ENCODE data around the gene QRSL1. TPM values are rescaled to one million over a fixed set of nuclear protein-coding genes. Genes with fewer than 3 reads are reported as not detected.

The QRSL1 gene
- total and polyA plus RNA-seq, 2 of the 4 experiments (the other 2 are of a cell fraction), result 6.1 to 10.9 TPM

- CTCF ChIA-PET, result no interaction called here
- H3K18ac ChIP-seq (ENCODE audit: low read depth, low read length), result no peak overlapping the region
- no peak overlapping the region for H4K91ac ChIP-seq (ENCODE audit: insufficient read depth, low read depth, low read length)
- no peak overlapping the region for H2BK15ac ChIP-seq (ENCODE audit: low read depth, low read length)
- no peak overlapping the region for H2AFZ ChIP-seq (replicated peaks; ENCODE audit: low read length, poor library complexity)
- WGBS, 2 experiments (ENCODE audit: extremely low coverage in 2 of 2, insufficient read length in 1 of 2), result no CpG with 5 or more reads among the region's 2 CpGs
- intact Hi-C loops (cut with micrococcal nuclease), result no loop called here
- H3K4me2 ChIP-seq (ENCODE audit: low read depth, low read length), result no peak overlapping the region
- H3K36me3 ChIP-seq (ENCODE audit: control insufficient read depth, insufficient read depth, low read length), result peaks cover 11% of the 10 kb centered on the region
- dilution Hi-C loops (cut with HindIII; ENCODE audit: low sequenced_read_pairs, unreplicated experiment), result no loop called here
- no peak overlapping the region for H2BK5ac ChIP-seq (ENCODE audit: low read depth, low read length, poor library complexity, severe bottlenecking)
- ATAC-seq (ENCODE audit: low read depth), result no peak
- H3K9me3 ChIP-seq (ENCODE audit: control insufficient read depth, insufficient read depth, low read length), result peaks cover 4% of the 10 kb centered on the region; the same call in 1 of the 2 replicates
- H2AK9ac ChIP-seq (replicated peaks; ENCODE audit: low read depth, low read length, poor library complexity), result no peak overlapping the region
- no peaks in the 10 kb centered on the region for H3K9me1 ChIP-seq (ENCODE audit: insufficient read depth, low read length)
- no peak overlapping the region for H3K56ac ChIP-seq (ENCODE audit: extremely low read depth, insufficient read depth, low read length)
- H3K4me3 ChIP-seq (ENCODE audit: insufficient read depth, low read depth, low read length), result no peak overlapping the region
- no peak overlapping the region for H2AK5ac ChIP-seq (ENCODE audit: low read depth, low read length)
- TF ChIP-seq, protein P1, sequence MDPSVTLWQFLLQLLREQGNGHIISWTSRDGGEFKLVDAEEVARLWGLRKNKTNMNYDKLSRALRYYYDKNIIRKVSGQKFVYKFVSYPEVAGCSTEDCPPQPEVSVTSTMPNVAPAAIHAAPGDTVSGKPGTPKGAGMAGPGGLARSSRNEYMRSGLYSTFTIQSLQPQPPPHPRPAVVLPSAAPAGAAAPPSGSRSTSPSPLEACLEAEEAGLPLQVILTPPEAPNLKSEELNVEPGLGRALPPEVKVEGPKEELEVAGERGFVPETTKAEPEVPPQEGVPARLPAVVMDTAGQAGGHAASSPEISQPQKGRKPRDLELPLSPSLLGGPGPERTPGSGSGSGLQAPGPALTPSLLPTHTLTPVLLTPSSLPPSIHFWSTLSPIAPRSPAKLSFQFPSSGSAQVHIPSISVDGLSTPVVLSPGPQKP (IDR thresholded peaks at IDR 0.05; ENCODE audit: borderline replicate concordance, low read depth, low read length), result no peak
- TF ChIP-seq BHLHE40 (IDR thresholded peaks at IDR 0.05; ENCODE audit: low read depth, low read length) (no peak), MXI1 (IDR thresholded peaks at IDR 0.05; ENCODE audit: borderline replicate concordance, low read depth, low read length) (no peak), RAD21 (IDR thresholded peaks at IDR 0.05; ENCODE audit: low read length) (no peak), MAZ (IDR thresholded peaks at IDR 0.05; ENCODE audit: borderline replicate concordance, low read depth, low read length) (no peak), USF2 (IDR thresholded peaks at IDR 0.05; ENCODE audit: low read depth, low read length) (no peak), CHD1 (IDR thresholded peaks at IDR 0.05; ENCODE audit: low read depth, low read length) (no peak), RFX5 (IDR thresholded peaks at IDR 0.05; ENCODE audit: low read depth, low read length) (no peak), SMC3 (IDR thresholded peaks at IDR 0.05; ENCODE audit: low read depth, low read length) (no peak), RCOR1 (IDR thresholded peaks at IDR 0.05; ENCODE audit: insufficient replicate concordance, low read length) (no peak), CEBPB (IDR thresholded peaks at IDR 0.05; ENCODE audit: low read depth, low read length) (no peak), NFE2L2 (IDR thresholded peaks at IDR 0.05; ENCODE audit: low read depth, low read length) (no peak), MAFK (IDR thresholded peaks at IDR 0.05; ENCODE audit: low read depth, low read length) (no peak), FOS (IDR thresholded peaks at IDR 0.05; ENCODE audit: low read depth, low read length) (no peak), CTCF (conservative IDR thresholded peaks at IDR 0.05; ENCODE audit: low read depth, low read length) (no peak), POLR2A (IDR thresholded peaks at IDR 0.05; ENCODE audit: low read depth, low read length) (no peak)
- no peak overlapping the region for H3K9ac ChIP-seq (ENCODE audit: low read depth, low read length)
- no peaks in the 10 kb centered on the region for H3K27me3 ChIP-seq (ENCODE audit: control insufficient read depth, insufficient read depth, low read length)
- no peak for DNase-seq
- BruUV-seq (replicated peaks), result no TSS peak
- H3K79me1 ChIP-seq (ENCODE audit: low read depth in 1 of 2, low read length in 2 of 2), result no peaks in the 10 kb centered on the region
- no peak overlapping the region for H4K5ac ChIP-seq (ENCODE audit: low read depth, low read length)
- H4K8ac ChIP-seq (ENCODE audit: low read depth in 2 of 2, low read length in 2 of 2), result no peak overlapping the region
- no peak overlapping the region for H2BK20ac ChIP-seq (ENCODE audit: low read depth, low read length)
- H3K27ac ChIP-seq (ENCODE audit: insufficient read depth, low read length), result no peak overlapping the region
- H4K20me1 ChIP-seq (ENCODE audit: insufficient read depth, low read length), result no peaks in the 10 kb centered on the region
- no peak overlapping the region for H3K23ac ChIP-seq (ENCODE audit: low read depth, low read length)
- H3K4me1 ChIP-seq (ENCODE audit: control insufficient read depth, insufficient read depth, low read length), result no peaks in the 10 kb centered on the region
- H3K14ac ChIP-seq (replicated peaks; ENCODE audit: low read depth, low read length), result no peak overlapping the region
- in situ Hi-C loops (cut with MboI; ENCODE audit: low sequenced_read_pairs), result no loop called here
- H3K4ac ChIP-seq (ENCODE audit: low read depth, low read length), result no peak overlapping the region
- H2BK120ac ChIP-seq (ENCODE audit: low read depth, low read length), result no peak overlapping the region
- POLR2A ChIA-PET (ENCODE audit: unreplicated experiment), result no interaction called here
Observed at GRCh38 chr6:106662458-106662857, 33.1 kb downstream of the QRSL1 start.

Measured in IMR-90 (cell line).